HG03442 (cell line): ENCODE measurements around the gene GRM1.
A peak's percentile ranks its signal among the peaks of the same experiment; 100 is the strongest.
"Not testable (repeated sequence)": the region's sequence is repeated elsewhere in the genome, so short reads cannot be mapped to it uniquely, and the experiment has no call there.

Experiments used
- ATAC-seq: cut with Tn5 transposase; IDR thresholded peaks from one replicate; pipeline ENCODE4 v1.9.1; 2021; ENCODE audit warnings: mild to moderate bottlenecking, moderate library complexity; ENCODE audit not compliant: unreplicated experiment

Gene GRM1

DNA sequence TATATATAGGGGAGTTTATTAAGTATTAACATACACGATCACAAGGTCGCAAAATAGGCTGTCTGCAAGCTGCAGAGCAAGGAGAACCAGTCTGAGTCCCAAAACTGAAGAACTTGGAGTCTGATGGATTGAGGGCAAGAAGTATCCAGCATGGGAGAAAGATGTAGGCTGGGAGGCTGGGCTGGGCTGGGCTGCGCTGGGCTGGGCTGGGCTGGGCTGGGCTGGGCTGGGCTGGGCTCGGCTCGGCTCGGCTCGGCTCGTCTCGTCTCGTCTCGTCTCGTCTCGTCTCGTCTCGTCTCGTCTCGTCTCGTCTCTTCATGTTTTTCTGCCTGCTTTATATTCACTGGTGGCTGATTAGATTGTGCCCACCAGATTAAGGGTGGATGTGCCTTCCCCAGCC is 238.6 kb downstream of the GRM1 start:
- ATAC-seq, result no peak

DNA sequence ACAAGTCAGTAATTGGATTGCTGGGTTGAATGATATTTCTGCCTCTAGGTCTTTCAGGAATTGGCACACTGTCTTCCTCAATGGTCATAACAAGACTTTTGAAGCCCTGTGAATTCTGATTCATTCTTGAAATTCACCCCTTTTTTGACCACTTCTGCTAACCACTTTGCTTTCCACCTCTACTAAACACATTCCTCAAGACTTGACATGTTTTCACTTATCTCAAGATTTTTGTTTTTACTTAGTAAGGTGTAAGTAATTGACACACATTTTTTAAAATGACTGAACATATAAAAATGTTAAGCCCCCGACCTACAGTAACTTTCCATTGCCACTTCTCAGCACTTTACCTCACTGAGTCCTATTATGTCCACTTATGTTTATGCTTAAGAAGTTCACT is 239.1 kb downstream of the GRM1 start:
- ATAC-seq, result no peak

DNA sequence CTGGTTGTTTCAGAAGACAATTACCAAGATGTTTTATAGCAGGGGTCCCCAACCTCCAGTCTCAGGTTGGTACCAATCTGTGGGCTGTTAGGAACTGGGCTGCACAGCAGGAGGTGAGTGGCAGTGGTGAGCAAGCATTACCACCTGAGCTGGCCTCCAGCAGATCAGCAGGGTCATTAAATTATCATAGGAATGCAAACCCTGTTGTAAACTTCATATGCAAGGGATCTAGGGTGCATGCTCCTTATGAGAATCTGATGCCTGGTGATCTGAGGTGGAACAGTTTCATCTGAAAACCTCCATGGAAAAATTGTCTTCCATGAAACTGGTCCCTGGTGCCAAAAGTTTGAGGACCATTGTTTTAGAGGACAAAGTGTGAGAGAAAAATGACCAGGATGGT is 240.6 kb downstream of the GRM1 start:
- no peak for ATAC-seq

DNA sequence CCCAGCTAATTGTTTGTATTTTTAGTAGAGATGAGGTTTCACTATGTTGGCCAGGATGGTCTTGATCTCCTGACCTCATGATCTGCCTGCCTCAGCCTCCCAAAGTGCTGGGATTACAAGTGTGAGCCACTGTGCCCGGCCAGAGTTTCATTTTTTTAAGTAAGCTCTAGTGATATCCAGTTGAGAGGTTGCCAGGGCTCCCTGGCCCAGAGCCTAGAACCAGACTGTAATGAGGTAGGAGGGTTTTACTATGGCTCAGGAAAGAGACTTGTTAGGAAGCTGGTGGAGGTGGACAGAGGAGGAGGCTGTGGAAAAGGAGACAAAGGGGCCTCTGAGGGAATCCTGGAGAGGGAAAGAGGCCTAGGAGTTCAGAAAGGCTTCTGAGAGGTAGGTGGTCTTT is 242.3 kb downstream of the GRM1 start:
- ATAC-seq, result not testable (repeated sequence)

DNA sequence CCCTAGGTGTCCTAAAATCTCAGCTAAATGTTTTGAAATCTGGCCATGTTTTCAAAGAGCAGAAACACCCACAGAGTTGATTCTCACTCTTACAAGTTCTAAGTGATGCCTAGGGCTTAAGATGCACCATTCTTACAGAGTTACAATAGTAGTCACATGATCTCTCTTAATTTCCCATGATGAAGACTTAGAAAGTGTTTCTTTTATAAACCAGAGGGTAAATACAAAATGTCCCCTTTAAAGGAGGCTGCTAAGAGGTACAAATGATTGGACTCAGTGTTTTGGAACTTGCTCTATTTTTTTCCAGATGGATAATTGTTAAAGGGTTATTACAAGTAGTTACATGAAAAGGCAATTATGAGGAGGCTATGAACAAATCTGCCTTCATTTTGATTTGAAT is 244.6 kb downstream of the GRM1 start:
- ATAC-seq, result no peak

DNA sequence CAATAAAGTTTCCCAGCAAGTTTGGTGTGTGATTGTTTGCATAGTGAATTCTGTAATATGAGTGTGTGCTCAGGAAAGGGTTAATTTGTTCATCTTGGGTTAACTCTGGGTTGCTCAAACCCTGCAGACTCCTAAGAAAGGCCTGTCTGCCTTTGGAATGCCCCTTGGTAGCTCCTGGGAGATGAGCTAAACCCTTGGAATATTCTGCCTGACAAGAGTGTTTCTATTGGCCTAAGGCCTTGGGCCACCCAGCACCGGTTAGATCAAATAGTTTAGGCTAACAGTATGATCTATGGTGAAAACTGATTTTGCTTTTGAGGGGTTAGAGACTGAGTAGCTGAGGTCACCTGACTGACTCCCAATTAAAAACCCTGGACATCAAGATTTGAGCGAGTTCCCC is 248.3 kb downstream of the GRM1 start:
- ATAC-seq, result no peak

DNA sequence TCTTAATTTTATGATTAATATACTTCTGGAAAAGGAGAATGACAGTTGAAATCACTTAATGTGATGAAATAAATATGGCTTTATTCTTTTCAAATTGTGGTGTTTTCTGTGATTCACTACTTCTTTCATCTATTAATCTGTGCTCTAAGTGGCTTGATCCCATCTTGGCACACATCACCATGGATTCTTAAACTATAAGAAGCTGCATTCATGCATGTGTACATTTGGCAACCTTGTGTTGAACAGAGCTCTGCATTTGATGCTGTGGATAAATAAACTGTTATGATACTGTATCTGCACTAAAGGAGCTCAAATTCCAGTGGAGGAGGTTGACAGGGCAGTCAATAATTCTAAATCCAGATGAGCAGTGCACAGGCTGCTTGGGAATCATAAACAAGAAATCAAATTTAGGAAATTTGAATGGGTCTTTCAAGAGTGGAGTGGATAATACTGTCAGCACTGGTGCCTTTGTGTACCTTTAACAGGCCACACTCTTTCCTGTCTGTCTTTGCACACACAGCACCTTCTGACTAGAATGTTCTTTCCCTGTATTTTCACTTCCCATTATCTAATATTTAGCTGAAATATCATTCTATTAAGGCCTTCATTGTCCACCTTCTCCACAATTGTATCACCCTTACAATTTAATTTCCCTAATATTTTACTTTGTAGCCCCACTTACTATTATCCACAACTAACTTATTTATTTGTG is 252.9 kb downstream of the GRM1 start:
- ATAC-seq, result peak; percentile 68

DNA sequence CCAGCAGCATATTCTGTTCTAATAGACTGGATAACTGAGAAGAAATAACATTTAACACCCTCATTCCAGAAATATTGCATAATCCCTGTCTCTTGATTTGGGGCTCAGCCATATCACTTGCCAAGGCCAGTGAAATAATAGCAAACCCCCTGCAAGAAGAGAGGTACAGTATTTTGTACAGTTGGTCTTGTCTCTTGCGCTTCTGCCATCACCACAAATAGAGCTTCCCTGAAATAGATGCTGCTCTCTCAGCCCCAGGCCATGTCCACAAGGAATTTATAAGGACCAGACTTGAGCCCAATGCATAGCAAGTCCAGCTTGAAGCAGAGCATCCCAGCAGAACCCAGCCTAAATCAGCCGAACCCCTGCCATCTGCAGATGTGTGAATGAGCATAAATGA is 254.0 kb downstream of the GRM1 start:
- ATAC-seq, result no peak

DNA sequence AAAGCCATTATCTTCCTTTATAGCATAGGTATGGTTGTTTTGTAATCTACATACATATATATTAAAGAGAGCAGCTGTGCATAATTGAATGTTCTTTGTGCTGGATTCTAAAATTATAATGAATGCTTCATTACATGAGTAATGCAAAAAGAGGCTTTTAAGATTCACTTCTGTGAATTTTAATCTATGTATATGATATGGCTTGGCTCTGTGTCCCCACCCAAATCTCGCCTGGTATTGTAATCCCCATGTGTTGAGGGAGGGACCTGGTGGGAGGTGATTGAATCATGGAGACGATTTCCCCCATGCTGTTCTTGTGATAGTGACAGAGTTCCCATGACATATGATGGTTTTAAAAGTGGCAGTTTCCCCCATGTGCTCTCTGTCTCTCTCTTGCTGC is 255.4 kb downstream of the GRM1 start:
- no peak for ATAC-seq

DNA sequence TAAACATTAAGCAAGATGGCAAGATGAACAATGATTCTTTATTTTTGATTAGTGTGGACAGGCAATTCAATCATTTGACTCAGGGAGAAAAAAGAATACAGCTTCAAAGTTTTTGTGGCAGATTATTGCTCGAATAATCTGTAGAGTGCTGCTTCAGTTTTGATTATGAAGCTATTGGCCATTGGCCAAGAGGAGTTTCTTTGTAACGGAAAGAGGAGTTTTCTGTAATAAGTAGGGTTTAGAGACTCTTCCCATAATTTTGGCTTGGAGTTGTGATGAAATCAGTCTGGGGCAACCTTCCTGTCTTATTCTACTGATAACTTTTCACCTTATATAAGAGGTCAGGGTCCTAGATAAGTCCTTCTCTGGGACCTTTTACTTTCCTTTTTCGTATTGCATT is 258.1 kb downstream of the GRM1 start:
- no peak for ATAC-seq

DNA sequence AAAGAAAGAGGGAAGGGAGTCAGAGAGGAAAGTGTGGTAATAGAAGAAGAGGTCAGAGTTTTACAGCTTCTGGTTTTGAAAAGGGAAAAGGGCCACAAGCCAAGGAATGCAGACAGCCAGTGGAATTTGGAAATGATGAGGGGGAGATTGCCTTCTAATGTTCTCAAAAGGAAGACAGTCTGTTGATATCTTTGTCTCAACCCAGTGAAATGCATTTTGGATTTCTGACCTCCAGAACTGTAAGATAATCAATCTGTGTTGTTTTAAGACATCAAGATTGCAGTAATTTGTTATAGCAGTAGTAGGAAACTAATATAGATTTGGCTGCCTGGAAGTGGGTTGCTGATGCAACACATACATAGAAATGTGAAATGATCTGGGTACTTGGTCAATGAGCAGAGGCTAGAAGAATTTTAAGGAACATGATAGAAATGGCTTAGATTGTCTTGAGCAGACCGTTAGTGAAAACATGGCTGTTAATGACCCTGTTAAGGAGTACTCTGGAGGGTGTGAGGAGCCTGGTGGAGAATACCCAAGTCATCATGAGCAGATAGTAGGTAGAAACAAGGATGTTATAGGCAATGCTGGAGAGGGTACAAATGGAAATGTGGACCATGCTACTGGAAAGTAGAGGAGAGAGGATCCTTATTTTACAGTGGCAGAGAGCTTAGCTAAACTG is 259.0 kb downstream of the GRM1 start:
- ATAC-seq, result no peak

DNA sequence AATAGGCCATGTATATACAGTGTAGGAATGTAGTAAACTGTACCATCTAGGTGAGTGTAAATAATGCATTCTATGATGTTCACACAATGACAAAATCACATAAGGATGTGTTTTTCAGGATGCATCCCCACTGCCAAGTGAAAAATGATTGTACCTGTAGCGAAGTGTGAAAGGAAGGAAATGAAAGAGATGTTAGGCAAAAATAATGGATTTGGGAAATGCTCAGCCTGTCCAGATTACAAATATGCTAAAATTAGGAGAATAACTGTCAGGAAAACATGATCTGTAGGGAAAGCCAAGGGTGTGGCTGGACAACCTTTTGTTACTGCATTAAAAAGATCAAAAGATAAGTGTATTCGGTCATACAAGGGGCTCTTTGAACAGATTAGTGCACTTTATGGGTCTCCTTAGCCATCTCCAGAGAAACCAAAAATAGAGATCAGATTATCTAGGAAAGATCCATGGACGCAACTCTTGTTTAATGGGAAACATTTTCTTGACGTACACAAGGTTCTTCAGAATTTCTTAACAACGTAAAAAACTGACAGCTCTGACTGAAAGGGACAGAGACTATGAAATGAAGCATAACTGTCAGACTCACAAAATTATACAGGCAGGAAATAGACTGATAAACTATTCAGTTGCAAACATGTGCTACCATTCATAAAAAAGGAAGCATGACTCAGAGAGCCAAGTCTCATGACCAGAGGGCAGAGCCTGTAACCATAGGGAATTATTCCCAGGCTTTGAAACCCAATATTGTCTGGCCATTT is 261.1 kb downstream of the GRM1 start:
- peak; percentile 50 for ATAC-seq

DNA sequence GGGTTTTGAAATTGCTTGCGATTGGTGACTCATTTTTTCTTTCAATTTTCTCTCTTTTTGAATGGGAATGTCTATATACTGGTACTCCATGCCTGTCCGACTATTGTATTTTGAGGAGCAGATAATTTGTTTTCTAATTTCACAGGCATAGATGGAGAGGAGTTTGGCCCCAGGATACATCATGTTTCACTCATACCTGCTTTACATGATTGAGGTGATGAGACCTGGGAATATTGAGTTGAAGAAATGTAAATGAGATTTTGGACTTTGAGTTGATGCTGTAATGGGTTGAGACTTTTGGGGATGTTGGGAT is 261.7 kb downstream of the GRM1 start:
- ATAC-seq, result no peak

DNA sequence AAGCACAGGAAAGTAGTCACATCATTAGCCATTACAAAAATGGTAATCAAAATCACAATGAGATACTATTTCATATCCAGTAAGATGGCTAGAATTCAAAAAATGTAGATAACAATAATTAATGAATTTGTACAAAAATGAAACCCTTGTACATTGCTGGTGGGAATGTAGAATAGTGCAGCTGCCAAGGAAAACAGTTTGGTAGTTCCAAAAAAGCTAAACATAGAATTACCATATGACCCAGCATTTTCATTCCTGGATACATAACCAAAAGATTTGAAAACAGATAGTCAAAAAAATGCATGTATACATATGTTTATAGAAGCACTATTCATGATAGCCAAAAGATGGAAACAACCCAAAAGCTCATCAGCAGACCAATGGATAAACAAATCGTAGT is 263.6 kb downstream of the GRM1 start:
- ATAC-seq, result no peak

DNA sequence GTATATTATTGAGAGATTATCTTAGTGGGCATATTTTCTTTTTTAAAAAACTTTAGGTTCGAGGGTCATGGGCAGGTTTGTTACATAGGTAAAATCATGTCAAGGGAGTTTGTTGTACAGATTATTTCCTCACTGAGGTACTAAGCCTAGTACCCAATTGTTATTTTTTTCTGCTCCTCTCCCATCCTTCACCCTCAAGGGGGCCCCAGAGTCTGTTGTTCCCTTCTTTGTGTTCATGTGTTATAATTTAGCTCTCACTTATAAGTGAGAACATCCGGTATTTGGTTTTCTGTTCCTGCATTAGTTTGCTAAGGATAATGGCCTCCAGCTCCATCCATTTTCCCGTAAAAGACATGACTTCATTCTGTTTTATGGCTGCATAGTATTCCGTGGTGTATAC is 266.8 kb downstream of the GRM1 start:
- no peak for ATAC-seq

DNA sequence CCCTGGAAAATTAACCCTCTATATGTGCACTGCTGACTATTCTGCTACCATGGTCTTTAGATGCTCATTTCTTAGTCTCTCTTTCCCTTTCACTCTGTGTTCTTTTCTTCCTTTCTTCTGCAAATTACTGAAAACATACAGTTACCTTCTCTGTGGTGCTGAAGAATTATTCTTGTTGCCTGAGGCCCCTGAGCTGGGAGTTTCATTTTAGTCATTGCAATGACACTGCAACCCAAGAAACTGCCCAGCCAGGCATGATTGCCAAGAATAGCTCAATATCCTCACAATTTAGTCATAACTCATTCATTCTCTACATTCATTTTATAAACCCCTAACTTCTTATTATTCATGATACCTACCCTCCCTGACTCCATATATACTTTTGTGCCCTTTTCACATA is 269.0 kb downstream of the GRM1 start:
- no peak for ATAC-seq

DNA sequence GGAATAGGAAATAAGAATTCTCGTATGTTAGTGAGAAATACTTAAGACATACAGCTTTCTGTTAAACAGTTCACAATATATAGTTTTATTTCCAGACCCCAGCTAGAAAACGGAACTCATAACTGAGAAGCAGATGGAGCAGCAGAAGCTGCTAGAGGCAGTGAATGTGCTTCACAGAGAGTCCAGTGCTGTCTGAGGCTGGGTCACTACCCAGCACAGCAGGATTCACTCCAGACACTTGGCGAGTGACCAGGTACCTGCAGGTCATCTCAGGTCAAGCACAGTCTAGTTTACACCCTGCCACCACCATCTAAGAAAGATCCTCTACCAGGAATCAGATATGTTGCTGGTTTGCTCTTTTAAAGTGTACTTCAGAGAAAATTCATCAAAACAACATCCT is 271.7 kb downstream of the GRM1 start:
- no peak for ATAC-seq

DNA sequence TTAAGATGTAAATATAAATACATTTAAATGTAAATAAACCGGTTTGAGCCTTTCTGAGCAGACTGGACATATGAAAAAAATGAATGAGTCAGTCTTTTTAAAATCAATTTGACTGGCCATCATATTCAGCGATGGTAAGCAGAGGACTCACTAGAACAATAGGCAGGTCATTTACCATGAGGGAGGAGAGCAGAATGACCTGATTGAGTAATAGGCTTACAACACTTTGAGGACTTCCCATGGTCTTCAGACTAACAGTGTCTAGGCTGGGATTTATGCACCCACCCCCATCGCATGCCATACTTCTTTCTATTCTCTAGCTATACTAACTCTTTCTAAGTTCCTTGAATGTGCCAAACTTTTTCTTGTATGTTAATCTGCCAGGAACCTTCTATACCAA is 272.9 kb downstream of the GRM1 start:
- no peak for ATAC-seq

DNA sequence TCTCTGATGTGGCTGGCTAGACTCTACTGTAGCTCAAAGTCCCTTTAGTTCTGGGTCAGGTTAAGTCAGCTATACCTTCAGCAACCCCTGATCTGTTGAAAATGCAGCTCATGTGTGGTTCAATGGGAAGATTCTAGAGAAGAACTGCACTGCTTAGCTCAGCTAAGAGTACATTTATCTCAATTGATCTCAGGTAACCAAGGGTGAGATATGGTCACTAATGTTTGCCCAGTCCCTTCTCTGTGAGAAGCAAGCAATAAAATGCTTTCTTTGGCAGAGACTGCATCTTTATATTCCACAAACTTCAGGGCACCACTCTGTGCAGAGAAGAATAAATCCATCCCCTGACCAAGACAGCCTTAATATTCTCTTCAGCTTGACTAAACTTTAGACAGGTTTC is 274.1 kb downstream of the GRM1 start:
- ATAC-seq, result no peak

DNA sequence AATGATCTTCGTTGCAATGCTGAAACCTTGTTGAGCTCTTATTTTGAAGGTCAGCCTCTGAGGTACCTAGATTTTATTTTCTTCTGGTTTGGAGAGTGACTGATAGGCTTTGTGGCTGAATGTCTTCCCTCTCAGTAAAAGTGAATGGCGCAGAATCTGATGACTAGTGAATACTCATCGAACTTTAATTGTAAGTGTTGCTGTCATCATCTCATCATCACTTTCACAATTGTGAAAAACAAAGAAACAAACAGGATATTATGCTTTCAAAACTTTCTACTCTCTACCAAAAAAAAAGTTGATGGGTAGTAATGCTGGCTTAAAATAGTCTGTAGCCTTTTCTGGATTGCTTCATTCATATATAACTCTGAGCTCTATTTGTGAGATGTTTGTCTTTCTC is 275.3 kb downstream of the GRM1 start:
- no peak for ATAC-seq

DNA sequence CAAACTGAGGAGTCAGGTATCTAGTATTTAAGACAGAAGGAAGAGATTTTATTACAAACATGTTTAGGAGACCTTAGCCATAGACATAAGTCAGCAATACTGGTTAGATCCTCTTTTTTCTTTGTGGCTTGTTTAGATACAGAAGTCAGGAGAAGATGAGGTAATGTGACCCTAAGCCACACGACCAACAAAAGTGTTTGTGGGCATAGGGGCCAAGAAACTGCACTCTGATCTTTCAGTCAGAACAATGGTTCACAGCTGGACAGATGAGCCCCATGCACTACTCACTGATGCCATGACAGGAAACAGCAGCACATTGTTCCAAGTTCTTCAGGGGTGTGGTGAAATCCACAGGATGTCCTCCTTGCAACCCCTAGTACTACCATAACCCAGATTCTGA is 276.2 kb downstream of the GRM1 start:
- ATAC-seq, result no peak

DNA sequence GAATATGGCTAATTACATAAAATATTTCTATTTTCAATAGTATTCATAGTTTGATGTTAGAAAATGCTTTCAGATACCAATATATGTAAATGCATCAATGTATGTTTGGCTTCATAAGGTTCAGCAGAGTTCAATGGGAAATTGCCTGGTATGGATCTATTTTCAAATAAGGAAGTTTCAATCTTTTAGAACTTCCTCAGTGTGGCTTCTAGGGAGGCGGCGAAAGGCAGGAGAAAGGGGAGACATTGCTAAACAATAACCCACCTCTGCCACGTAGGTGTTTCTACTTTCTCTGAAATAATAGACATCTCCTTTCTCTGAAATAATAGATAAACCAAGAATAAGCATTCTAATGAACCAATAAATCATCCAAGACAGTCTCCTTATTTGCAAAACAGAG is 277.1 kb downstream of the GRM1 start:
- ATAC-seq, result no peak
